ENCODE data around the gene ASXL3. TPM values are rescaled to one million over a fixed set of nuclear protein-coding genes. Genes with fewer than 3 reads are reported as not detected.

Gene ASXL3
- total RNA-seq (2011; cell fraction: chromatin; rRNA removed; ENCODE audit: low replicate concordance), result not detected in 2 replicates
- not detected in 2 replicates for total RNA-seq (2011; cell fraction: nucleolus; rRNA removed)
- total RNA-seq (2011; cell fraction: nucleoplasm; rRNA removed), result not detected in 2 replicates
- total RNA-seq (2014; rRNA removed) (not detected in 2 replicates), total RNA-seq (2014; rRNA removed; fragmentation: Illumina TruSeq; extraction: Trizol) (not detected in 2 replicates), total RNA-seq (2015; rRNA removed; fragmentation: Illumina TruSeq; extraction: Trizol) (not detected in 2 replicates), total RNA-seq (2021) (not detected in 2 replicates), polyA plus RNA-seq (2011; rRNA removed) (not detected in 2 replicates), polyA plus RNA-seq (2014; fragmentation: Illumina TruSeq; extraction: Trizol) (not detected in 2 replicates), polyA plus RNA-seq (2014; fragmentation: Nextera tagmentation; extraction: Ambion mirVana) (not detected), polyA plus RNA-seq (2014; rRNA removed) (not detected in 2 replicates), polyA minus RNA-seq (2011; rRNA and poly(A)+ RNA removed) (not detected in 2 replicates), Bru-seq, nascent RNA (not detected), BruChase-seq, experiment 1, labeled RNA remaining after a 2-hour chase (not detected), BruChase-seq, experiment 2, labeled RNA remaining after a 6-hour chase (not detected)
- polyA plus RNA-seq (2011; cell fraction: cytosol; rRNA removed), result not detected in 2 replicates
- not detected in 2 replicates for polyA plus RNA-seq (2011; cell fraction: nucleus; rRNA removed)
- 0.01 TPM in 1 of 2 replicates, not detected in the other for polyA plus RNA-seq (2012)
- polyA minus RNA-seq (2011; cell fraction: cytosol; rRNA and poly(A)+ RNA removed), result not detected in 2 replicates
- not detected in 2 replicates for polyA minus RNA-seq (2011; cell fraction: nucleus; rRNA and poly(A)+ RNA removed)
- long read RNA-seq, experiment 1, result 0 reads
- long read RNA-seq, experiment 2, result 0 reads
- long read RNA-seq, experiment 3, result 0 reads

DNA sequence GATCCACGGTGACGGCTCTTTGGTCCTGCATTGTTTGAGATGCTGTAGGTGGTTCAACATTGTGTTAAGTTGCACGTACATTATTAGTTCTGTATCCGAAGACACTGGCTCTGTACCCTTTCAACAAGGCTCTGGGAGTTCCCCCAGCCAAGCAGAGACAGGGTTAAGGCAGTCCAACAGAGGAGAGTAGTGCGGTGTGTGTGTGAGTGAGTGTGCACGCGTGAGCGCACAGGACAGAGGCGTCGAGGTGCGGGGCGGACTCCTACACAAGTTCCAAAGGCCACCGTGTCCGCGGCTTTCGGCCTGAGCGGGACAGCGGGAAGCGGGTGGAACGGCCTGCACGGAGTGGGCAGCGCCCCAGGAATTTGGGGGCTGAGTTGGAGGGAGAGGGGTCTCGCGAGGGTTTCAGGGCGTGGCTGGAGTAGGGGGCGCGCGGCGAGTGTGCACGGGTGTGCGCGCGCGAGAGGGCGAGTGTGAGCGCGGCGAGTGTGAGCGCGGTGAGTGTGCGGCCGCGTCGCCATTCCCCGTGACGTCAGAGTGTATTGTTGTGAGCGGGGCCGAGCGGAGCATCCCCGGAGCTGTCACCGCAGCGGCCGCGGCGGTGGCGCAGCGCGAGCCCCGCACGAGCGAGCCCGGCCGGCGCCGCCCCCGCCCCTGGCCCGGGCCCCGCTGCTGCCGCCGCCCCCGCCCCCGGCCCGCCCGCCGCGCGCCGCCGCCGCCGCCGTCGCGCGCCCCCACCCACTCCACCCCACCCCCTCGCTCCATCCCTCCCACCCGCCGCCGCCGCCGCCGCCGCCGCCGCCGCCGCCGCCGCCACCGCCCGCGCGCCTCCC lies at the start of gene ASXL3:
TSS of gene ASXL3 (plus strand) at position 535 of the 833 bp plus-strand sequence. CDS start 413 bp downstream, outside the sequence.
- H3K9ac ChIP-seq (ENCODE audit: insufficient read depth in 1 of 2, low read depth in 2 of 2, low read length in 2 of 2), result no peak within 1 kb of the TSS
- H3K36me3 ChIP-seq (ENCODE audit: control insufficient read depth, insufficient read depth, low read length), result no peaks in the 10 kb centered on the region
- TF ChIP-seq RBFOX2 (IDR thresholded peaks at IDR 0.05; ENCODE audit: low read depth, low read length), result no peak
- TF ChIP-seq, protein P1, sequence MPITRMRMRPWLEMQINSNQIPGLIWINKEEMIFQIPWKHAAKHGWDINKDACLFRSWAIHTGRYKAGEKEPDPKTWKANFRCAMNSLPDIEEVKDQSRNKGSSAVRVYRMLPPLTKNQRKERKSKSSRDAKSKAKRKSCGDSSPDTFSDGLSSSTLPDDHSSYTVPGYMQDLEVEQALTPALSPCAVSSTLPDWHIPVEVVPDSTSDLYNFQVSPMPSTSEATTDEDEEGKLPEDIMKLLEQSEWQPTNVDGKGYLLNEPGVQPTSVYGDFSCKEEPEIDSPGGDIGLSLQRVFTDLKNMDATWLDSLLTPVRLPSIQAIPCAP (CRISPR knock-in tag; IDR thresholded peaks at IDR 0.05; ENCODE audit: borderline replicate concordance), result no peak
- TF ChIP-seq HLTF (IDR thresholded peaks at IDR 0.05), result no peak
- no peak for TF ChIP-seq RFX5 (IDR thresholded peaks at IDR 0.05; ENCODE audit: low read depth, low read length)
- TF ChIP-seq, protein P2, sequence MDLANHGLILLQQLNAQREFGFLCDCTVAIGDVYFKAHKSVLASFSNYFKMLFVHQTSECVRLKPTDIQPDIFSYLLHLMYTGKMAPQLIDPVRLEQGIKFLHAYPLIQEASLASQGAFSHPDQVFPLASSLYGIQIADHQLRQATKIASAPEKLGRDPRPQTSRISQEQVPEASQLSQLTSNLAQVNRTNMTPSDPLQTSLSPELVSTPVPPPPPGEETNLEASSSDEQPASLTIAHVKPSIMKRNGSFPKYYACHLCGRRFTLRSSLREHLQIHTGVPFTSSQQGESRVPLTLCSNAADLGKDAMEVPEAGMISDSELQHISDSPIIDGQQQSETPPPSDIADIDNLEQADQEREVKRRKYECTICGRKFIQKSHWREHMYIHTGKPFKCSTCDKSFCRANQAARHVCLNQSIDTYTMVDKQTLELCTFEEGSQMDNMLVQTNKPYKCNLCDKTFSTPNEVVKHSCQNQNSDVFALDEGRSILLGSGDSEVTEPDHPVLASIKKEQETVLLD (IDR thresholded peaks at IDR 0.05), result no peak
- no peak for TF ChIP-seq NELFE (IDR thresholded peaks at IDR 0.05; ENCODE audit: insufficient read depth, insufficient read length)
- no peak for TF ChIP-seq BACH1 (tag; IDR thresholded peaks at IDR 0.05)
- TF ChIP-seq BDP1 (IDR thresholded peaks at IDR 0.05; ENCODE audit: insufficient read depth, insufficient read length), result no peak
- no peak for TF ChIP-seq ZNF41 (CRISPR knock-in tag; conservative IDR thresholded peaks at IDR 0.05)
- no peak for TF ChIP-seq SIN3B (IDR thresholded peaks at IDR 0.05; ENCODE audit: low read depth)
- TF ChIP-seq WHSC1 (IDR thresholded peaks at IDR 0.05; ENCODE audit: low read length), result no peak
- no peak for TF ChIP-seq CBFB (CRISPR knock-in tag; IDR thresholded peaks at IDR 0.05)
- TF ChIP-seq ZNF239 (CRISPR knock-in tag; IDR thresholded peaks at IDR 0.05), result no peak
- no peak for TF ChIP-seq ZSCAN32 (CRISPR knock-in tag; IDR thresholded peaks at IDR 0.05)
- no peak for TF ChIP-seq POLR2H (tag; IDR thresholded peaks at IDR 0.05; ENCODE audit: low read depth)
- TF ChIP-seq NCOR1 (IDR thresholded peaks at IDR 0.05), result no peak
- TF ChIP-seq MTA3 (IDR thresholded peaks at IDR 0.05; ENCODE audit: borderline replicate concordance), result no peak
- TF ChIP-seq MCM5 (IDR thresholded peaks at IDR 0.05; ENCODE audit: low read depth), result no peak
- TF ChIP-seq SNIP1 (IDR thresholded peaks at IDR 0.05; ENCODE audit: low read depth), result no peak
- no peak for TF ChIP-seq GTF2F1 (IDR thresholded peaks at IDR 0.05; ENCODE audit: low read depth, low read length)
- no peaks in the 10 kb centered on the region for H3K9me1 ChIP-seq (ENCODE audit: control insufficient read depth, insufficient read depth, low read length)
- ATAC-seq (no peak), FAIRE-seq (no peak), DNase-seq (ENCODE audit: extremely low read depth in 1 of 4, low spot score in 3 of 4) (no peak)
- H3K4me3 ChIP-seq, result no peak within 1 kb of the TSS
- in situ Hi-C loops (cut with MboI), result no loop called here
- no peak within 1 kb of the TSS for H3K4me2 ChIP-seq (ENCODE audit: insufficient read depth, low read length)
- intact Hi-C loops (cut with micrococcal nuclease), result no loop called here
- ChIA-PET CTCF (ENCODE audit: low intra/inter-chr PET ratio) (no interaction called here), POLR2A (no interaction called here)
- H3K4me1 ChIP-seq (replicated peaks in 1 of 2; ENCODE audit: control insufficient read depth in 2 of 2, insufficient read depth in 2 of 2, low read length in 2 of 2), result peaks cover 0 to 4% of the 10 kb centered on the region in 2 experiments; a peak in 1 of 5 replicates
- BruUV-seq (replicated peaks), result no TSS peak
- no peaks in the 10 kb centered on the region for H3K79me2 ChIP-seq (ENCODE audit: control insufficient read depth, insufficient read depth, low read length)
- H3K27me3 ChIP-seq (ENCODE audit: control insufficient read depth in 2 of 2, insufficient read depth in 2 of 2, low read length in 2 of 2), result no peaks in the 10 kb centered on the region
- no peak within 1 kb of the TSS for H3K27ac ChIP-seq (ENCODE audit: extremely low read depth, low read depth, low read length)
- H3K9me3 ChIP-seq (replicated peaks; ENCODE audit: control insufficient read depth, insufficient read depth, low read depth, low read length), result no peaks in the 10 kb centered on the region; the same call in 1 of the 2 replicates
- no peak within 1 kb of the TSS for H2AFZ ChIP-seq (ENCODE audit: low read depth, low read length)
- 33% methylated on average over 31 of the region's 103 CpGs for WGBS (ENCODE audit: insufficient coverage, low coverage, missing lambda C conversion rate)
- no peaks in the 10 kb centered on the region for H4K20me1 ChIP-seq (replicated peaks; ENCODE audit: control insufficient read depth, insufficient read depth, low read length)

Measured in K562 (cell line).